Measurements from ENCODE around the gene RSPO1. TPM values are rescaled to one million over a fixed set of nuclear protein-coding genes. Genes with fewer than 3 reads are reported as not detected.

RSPO1 gene
- total RNA-seq, 3 donors from 2014 or later: 0.12 to 1.7 (median 0.53) TPM

- H3K4me1 ChIP-seq (ENCODE audit: low read depth): no peaks in the 10 kb centered on the region
- intact Hi-C loops (cut with DNase I, micrococcal nuclease): no loop called here
- H3K9me3 ChIP-seq: no peaks in the 10 kb centered on the region
- no peak for TF ChIP-seq CTCF (IDR thresholded peaks at IDR 0.05)
- DNase-seq (no peak), ATAC-seq (no peak)
- no peaks in the 10 kb centered on the region for H3K36me3 ChIP-seq (ENCODE audit: low read depth)
- no peak overlapping the region for H3K4me3 ChIP-seq
Measured at GRCh38 chr1:37661401-37661800, 26.7 kb upstream of the RSPO1 start.

- no peak for TF ChIP-seq CTCF (IDR thresholded peaks at IDR 0.05)
- Histone ChIP-seq H3K36me3 (ENCODE audit: low read depth) (no peaks in the 10 kb centered on the region), H3K4me3 (no peak overlapping the region), H3K4me1 (ENCODE audit: low read depth) (no peaks in the 10 kb centered on the region), H3K9me3 (no peaks in the 10 kb centered on the region)
- ATAC-seq (no peak), DNase-seq (no peak)
- intact Hi-C loops (cut with DNase I, micrococcal nuclease): no loop called here
Measured at GRCh38 chr1:37660664-37661063, 26.0 kb upstream of the RSPO1 start.

- no peak for DNase-seq
- H3K9me3 ChIP-seq: no peaks in the 10 kb centered on the region
- no peak for ATAC-seq
- H3K4me3 ChIP-seq: no peak overlapping the region
- TF ChIP-seq CTCF (IDR thresholded peaks at IDR 0.05): no peak
- no peaks in the 10 kb centered on the region for H3K36me3 ChIP-seq (ENCODE audit: low read depth)
- no peaks in the 10 kb centered on the region for H3K4me1 ChIP-seq (ENCODE audit: low read depth)
- intact Hi-C loops (cut with DNase I, micrococcal nuclease): no loop called here
Measured at GRCh38 chr1:37658486-37658885, 23.8 kb upstream of the RSPO1 start.

- Histone ChIP-seq H3K36me3 (ENCODE audit: low read depth) (no peaks in the 10 kb centered on the region), H3K4me3 (no peak overlapping the region), H3K4me1 (ENCODE audit: low read depth) (no peaks in the 10 kb centered on the region), H3K9me3 (no peaks in the 10 kb centered on the region)
- no peak for DNase-seq
- no peak for ATAC-seq
- TF ChIP-seq CTCF (IDR thresholded peaks at IDR 0.05): no peak
- intact Hi-C loops (cut with DNase I, micrococcal nuclease): no loop called here
Measured at GRCh38 chr1:37657620-37658412, 23.1 kb upstream of the RSPO1 start.

GRCh38 chr1:37656881-37657280 lies 22.2 kb upstream of the RSPO1 start:
- Histone ChIP-seq H3K4me1 (ENCODE audit: low read depth) (no peaks in the 10 kb centered on the region), H3K36me3 (ENCODE audit: low read depth) (no peaks in the 10 kb centered on the region), H3K9me3 (no peaks in the 10 kb centered on the region), H3K4me3 (no peak overlapping the region)
- intact Hi-C loops (cut with DNase I, micrococcal nuclease): no loop called here
- DNase-seq: no peak
- no peak for ATAC-seq
- TF ChIP-seq CTCF (IDR thresholded peaks at IDR 0.05): no peak

Data from mucosa of descending colon (tissue), 3 donors.